Measurements from ENCODE around the gene ART5. TPM values are rescaled to one million over a fixed set of nuclear protein-coding genes. Genes with fewer than 3 reads are reported as not detected.
"Not testable (repeated sequence)": the region's sequence is repeated elsewhere in the genome, so short reads cannot be mapped to it uniquely, and the experiment has no call there.

The ART5 gene
- total RNA-seq, 6 donors from 2014 or later: 0.49 to 3.6 (median 1.3) TPM; not detected in 2

- 87 to 92% methylated on average over 2 of the region's 2 CpGs for WGBS, 2 donors
- Histone ChIP-seq H3K9me3 (no peaks in the 10 kb centered on the region), H3K27me3 (no peaks in the 10 kb centered on the region), H3K36me3 (peaks cover 0 to 18% (median 8%) of the 10 kb centered on the region in 4 donors), H3K4me1 (no peaks in the 10 kb centered on the region), H3K4me3 (no peak overlapping the region), H3K27ac (no peak overlapping the region)
- DNase-seq (no peak), ATAC-seq (ENCODE audit: low FRiP score in 2 of 2) (peak in 1 of 2 donors; percentile 2)
- no peak for TF ChIP-seq POLR2AphosphoS5 (IDR thresholded peaks at IDR 0.05)
- no peak for TF ChIP-seq EP300 (IDR thresholded peaks at IDR 0.05)
- no peak for TF ChIP-seq POLR2A (IDR thresholded peaks at IDR 0.05)
- no peak for TF ChIP-seq CTCF (IDR thresholded peaks at IDR 0.05)
Measured at GRCh38 chr11:3660960-3661359, 19.2 kb upstream of the ART5 start.

- WGBS, 2 donors: 89 to 93% methylated on average over 9 to 28 of the region's 33 CpGs
- ATAC-seq (ENCODE audit: low FRiP score in 2 of 2) (no peak), DNase-seq (peak in 1 of 2 donors; percentile 84)
- peaks cover 0 to 8% (median 3%) of the 10 kb centered on the region in 4 donors for H3K36me3 ChIP-seq
- H3K4me3 ChIP-seq: no peak overlapping the region
- no peaks in the 10 kb centered on the region for H3K27me3 ChIP-seq
- no peaks in the 10 kb centered on the region for H3K9me3 ChIP-seq
- H3K27ac ChIP-seq: no peak overlapping the region
- no peaks in the 10 kb centered on the region for H3K4me1 ChIP-seq
- TF ChIP-seq EP300 (IDR thresholded peaks at IDR 0.05): no peak
- TF ChIP-seq POLR2A (IDR thresholded peaks at IDR 0.05): no peak
- no peak for TF ChIP-seq POLR2AphosphoS5 (IDR thresholded peaks at IDR 0.05)
- no peak for TF ChIP-seq CTCF (IDR thresholded peaks at IDR 0.05)
Measured at GRCh38 chr11:3659595-3660515, 18.1 kb upstream of the ART5 start.

- WGBS, 2 donors: 77 to 90% methylated on average over 8 of the region's 8 CpGs
- H3K27me3 ChIP-seq: no peaks in the 10 kb centered on the region
- H3K4me1 ChIP-seq: no peaks in the 10 kb centered on the region
- DNase-seq (no peak), ATAC-seq (ENCODE audit: low FRiP score in 2 of 2) (no peak)
- H3K27ac ChIP-seq: no peak overlapping the region
- no peaks in the 10 kb centered on the region for H3K9me3 ChIP-seq
- TF ChIP-seq POLR2A (IDR thresholded peaks at IDR 0.05) (no peak), EP300 (IDR thresholded peaks at IDR 0.05) (no peak), CTCF (IDR thresholded peaks at IDR 0.05) (no peak), POLR2AphosphoS5 (IDR thresholded peaks at IDR 0.05) (no peak)
- no peaks in the 10 kb centered on the region for H3K36me3 ChIP-seq
- no peak overlapping the region for H3K4me3 ChIP-seq
Measured at GRCh38 chr11:3658252-3658651, 16.5 kb upstream of the ART5 start.

GRCh38 chr11:3657331-3657730 is 15.5 kb upstream of the ART5 start:
- not testable (repeated sequence) for H3K27ac ChIP-seq; H3K4me3 ChIP-seq; H3K9me3 ChIP-seq; H3K27me3 ChIP-seq; DNase-seq; H3K36me3 ChIP-seq; ATAC-seq (ENCODE audit: low FRiP score in 2 of 2); H3K4me1 ChIP-seq
- 82 to 85% methylated on average over 5 of the region's 5 CpGs for WGBS, 2 donors

- 90 to 98% methylated on average over 3 of the region's 3 CpGs for WGBS, 2 donors
- Histone ChIP-seq H3K4me3 (no peak overlapping the region), H3K36me3 (no peaks in the 10 kb centered on the region), H3K4me1 (no peaks in the 10 kb centered on the region), H3K9me3 (no peaks in the 10 kb centered on the region), H3K27ac (no peak overlapping the region), H3K27me3 (no peaks in the 10 kb centered on the region)
- DNase-seq (no peak), ATAC-seq (ENCODE audit: low FRiP score in 2 of 2) (no peak)
- TF ChIP-seq POLR2A (IDR thresholded peaks at IDR 0.05): no peak
- no peak for TF ChIP-seq EP300 (IDR thresholded peaks at IDR 0.05)
- TF ChIP-seq POLR2AphosphoS5 (IDR thresholded peaks at IDR 0.05): no peak
- no peak for TF ChIP-seq CTCF (IDR thresholded peaks at IDR 0.05)
Measured at GRCh38 chr11:3655547-3655946, 13.8 kb upstream of the ART5 start.

GRCh38 chr11:3652514-3652913 is 10.7 kb upstream of the ART5 start:
- H3K27ac ChIP-seq; H3K9me3 ChIP-seq; H3K36me3 ChIP-seq; DNase-seq; H3K27me3 ChIP-seq; ATAC-seq (ENCODE audit: low FRiP score in 2 of 2); H3K4me3 ChIP-seq; H3K4me1 ChIP-seq: not testable (repeated sequence)
- 88 to 89% methylated on average over 3 of the region's 3 CpGs for WGBS, 2 donors

- not testable (repeated sequence) for H3K36me3 ChIP-seq; ATAC-seq (ENCODE audit: low FRiP score in 2 of 2)
- whole genome bisulfite sequencing, 2 donors: 46 to 60% methylated on average over 9 of the region's 9 CpGs
Measured at GRCh38 chr11:3649374-3649773, 7.6 kb upstream of the ART5 start.

GRCh38 chr11:3648843-3649242 is 7.1 kb upstream of the ART5 start:
- H3K4me1 ChIP-seq; ATAC-seq (ENCODE audit: low FRiP score in 2 of 2); H3K27me3 ChIP-seq; H3K36me3 ChIP-seq; H3K9me3 ChIP-seq; H3K4me3 ChIP-seq; H3K27ac ChIP-seq; DNase-seq: not testable (repeated sequence)
- 78 to 81% methylated on average over 13 of the region's 13 CpGs for WGBS, 2 donors

More at GRCh38 chr11:3649374-3649773, 7.6 kb upstream of the ART5 start:
- H3K27ac ChIP-seq, DNase-seq, H3K4me1 ChIP-seq, H3K27me3 ChIP-seq, H3K4me3 ChIP-seq, H3K9me3 ChIP-seq: not testable (repeated sequence)

Data from upper lobe of left lung (tissue), 6 donors.